ENCODE data around the gene CDC42BPG. TPM values are rescaled to one million over a fixed set of nuclear protein-coding genes. Genes with fewer than 3 reads are reported as not detected.

The CDC42BPG gene
- total RNA-seq, 4 donors from 2014 or later = 0.33 to 0.46 (median 0.39) TPM; not detected in 1

DNA sequence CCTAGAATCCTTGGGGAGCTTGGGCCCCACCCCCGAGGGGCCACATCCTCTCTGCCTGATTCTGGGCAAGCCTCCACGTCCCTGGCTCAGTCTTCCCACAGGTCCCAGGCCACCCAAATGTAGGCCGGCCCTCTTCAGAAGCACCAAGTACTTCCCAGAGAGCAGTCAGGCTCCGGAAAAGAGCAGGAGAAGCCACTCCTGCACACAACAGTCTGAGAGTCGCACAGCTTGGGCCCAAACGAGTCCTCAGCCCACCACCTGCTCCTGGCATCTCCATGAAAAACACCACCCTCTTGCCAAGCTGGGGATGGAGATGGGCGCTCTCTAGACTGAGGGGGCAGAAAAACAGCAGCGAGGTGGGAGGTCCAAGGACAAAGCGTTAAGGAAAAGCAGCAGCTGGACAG is 18.5 kb upstream of the CDC42BPG start:
- intact Hi-C loops (cut with DNase I) = no loop called here
- no peak for TF ChIP-seq EP300 (IDR thresholded peaks at IDR 0.05)
- no peak for TF ChIP-seq POLR2AphosphoS5 (IDR thresholded peaks at IDR 0.05)
- no peak for TF ChIP-seq POLR2A (IDR thresholded peaks at IDR 0.05; ENCODE audit: low read depth)
- Histone ChIP-seq H3K27ac (replicated peaks in 1 of 4) (peak overlapping the region; percentile 93 to 98 (median 94)), H3K9me3 (no peaks in the 10 kb centered on the region), H3K36me3 (peaks cover 17 to 28% (median 25%) of the 10 kb centered on the region in 4 donors), H3K27me3 (no peaks in the 10 kb centered on the region), H3K4me1 (peaks cover 96 to 100% (median 98%) of the 10 kb centered on the region in 4 donors), H3K4me3 (peak overlapping the region; percentile 10 to 45 (median 32))
- no peak for DNase-seq (ENCODE audit: extremely low spot score)
- 28% methylated on average over 7 of the region's 9 CpGs for WGBS

DNA sequence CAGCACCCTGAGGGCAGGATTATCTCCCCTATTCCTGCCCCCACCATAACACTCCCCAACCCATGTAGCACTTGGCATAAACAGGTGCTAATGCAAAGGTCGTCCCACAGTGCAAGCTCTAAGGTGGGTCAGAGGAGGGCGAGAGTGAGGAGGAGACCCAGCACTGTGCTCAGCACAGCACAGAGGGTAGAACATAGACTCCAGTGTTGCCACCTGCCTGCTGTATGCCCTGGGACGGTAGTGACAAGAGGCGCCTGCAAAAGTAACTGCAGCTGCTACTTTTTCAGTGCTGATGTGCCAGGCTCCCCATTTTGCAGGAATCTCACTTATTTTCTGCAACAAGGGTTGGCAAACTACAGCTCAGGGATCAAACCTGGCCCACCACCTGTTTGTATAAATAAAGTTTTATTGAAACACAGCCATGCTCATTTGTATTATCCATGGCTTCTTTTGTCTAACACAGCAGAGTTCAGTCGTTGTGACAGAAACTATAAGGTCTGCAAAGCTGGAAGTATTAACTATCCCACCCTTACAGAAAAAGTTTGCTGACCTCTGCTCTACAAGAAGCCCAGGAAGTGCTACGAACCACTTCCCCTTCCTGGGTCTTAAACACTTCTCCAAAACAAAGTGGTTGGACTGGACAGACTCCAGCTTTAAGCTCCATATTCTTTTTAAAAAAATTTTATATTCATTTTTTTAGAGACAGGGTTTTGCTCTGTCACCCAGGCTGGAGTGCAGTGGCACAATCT is 16.9 kb upstream of the CDC42BPG start:
- Histone ChIP-seq H3K27me3 (no peaks in the 10 kb centered on the region), H3K4me3 (no peak overlapping the region), H3K9me3 (no peaks in the 10 kb centered on the region), H3K4me1 (peaks cover 96 to 100% (median 99%) of the 10 kb centered on the region in 4 donors), H3K36me3 (peaks cover 17 to 33% (median 30%) of the 10 kb centered on the region in 4 donors), H3K27ac (replicated peaks in 1 of 4) (peak overlapping the region; percentile 93 to 98 (median 94))
- TF ChIP-seq POLR2A (IDR thresholded peaks at IDR 0.05; ENCODE audit: low read depth) (no peak), POLR2AphosphoS5 (IDR thresholded peaks at IDR 0.05) (no peak), EP300 (IDR thresholded peaks at IDR 0.05) (no peak)
- TF ChIP-seq, protein P1, sequence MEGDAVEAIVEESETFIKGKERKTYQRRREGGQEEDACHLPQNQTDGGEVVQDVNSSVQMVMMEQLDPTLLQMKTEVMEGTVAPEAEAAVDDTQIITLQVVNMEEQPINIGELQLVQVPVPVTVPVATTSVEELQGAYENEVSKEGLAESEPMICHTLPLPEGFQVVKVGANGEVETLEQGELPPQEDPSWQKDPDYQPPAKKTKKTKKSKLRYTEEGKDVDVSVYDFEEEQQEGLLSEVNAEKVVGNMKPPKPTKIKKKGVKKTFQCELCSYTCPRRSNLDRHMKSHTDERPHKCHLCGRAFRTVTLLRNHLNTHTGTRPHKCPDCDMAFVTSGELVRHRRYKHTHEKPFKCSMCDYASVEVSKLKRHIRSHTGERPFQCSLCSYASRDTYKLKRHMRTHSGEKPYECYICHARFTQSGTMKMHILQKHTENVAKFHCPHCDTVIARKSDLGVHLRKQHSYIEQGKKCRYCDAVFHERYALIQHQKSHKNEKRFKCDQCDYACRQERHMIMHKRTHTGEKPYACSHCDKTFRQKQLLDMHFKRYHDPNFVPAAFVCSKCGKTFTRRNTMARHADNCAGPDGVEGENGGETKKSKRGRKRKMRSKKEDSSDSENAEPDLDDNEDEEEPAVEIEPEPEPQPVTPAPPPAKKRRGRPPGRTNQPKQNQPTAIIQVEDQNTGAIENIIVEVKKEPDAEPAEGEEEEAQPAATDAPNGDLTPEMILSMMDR (IDR thresholded peaks at IDR 0.05) = no peak
- DNase-seq (ENCODE audit: extremely low spot score) = no peak
- intact Hi-C loops (cut with DNase I) = no loop called here
- WGBS = 70% methylated on average over 4 of the region's 6 CpGs

DNA sequence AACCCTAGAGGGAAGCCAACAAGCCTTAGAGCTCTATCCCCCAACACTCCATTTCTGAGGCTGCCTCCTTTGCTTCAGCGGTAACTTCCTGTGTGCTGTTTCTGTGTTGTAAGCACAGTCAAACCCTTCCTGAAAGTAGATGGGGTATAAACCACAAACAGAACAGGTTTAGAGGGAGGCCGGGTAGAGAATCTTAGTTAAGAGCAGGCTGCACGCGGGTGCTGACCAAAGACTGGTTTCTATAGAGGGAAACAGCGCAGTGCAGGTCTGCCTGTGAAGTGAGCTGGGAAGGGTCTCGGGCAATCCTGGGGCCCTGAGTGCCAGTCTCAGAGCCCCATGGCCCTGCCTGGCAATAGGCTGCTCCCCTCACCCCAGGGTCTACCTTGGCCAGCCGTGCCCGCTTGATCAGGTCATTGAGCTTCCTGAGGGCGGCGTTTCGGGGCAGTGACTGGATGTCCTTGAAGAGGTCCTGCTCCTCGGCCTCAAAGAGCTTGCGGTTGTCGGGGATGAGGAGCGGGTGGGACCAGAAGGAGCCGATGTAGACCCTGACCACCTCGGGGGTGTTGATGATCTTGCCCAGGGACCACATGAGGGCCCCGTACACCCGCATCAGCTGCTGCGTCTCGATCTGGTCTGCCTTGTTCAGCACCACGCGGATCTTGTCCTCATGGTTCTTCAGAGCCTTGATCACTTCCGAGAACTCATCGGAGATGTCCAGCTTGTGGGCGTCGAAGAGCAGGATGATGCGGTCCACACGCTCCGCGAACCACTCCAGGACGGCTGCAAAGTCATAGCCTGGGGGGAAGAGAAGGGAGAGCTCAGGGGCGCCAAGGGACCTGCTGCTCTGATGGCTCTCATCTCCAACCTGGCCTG is 15.3 kb upstream of the CDC42BPG start:
- DNase-seq (ENCODE audit: extremely low spot score) = no peak
- TF ChIP-seq EP300 (IDR thresholded peaks at IDR 0.05) (no peak), POLR2A (IDR thresholded peaks at IDR 0.05; ENCODE audit: low read depth) (no peak), POLR2AphosphoS5 (IDR thresholded peaks at IDR 0.05) (no peak)
- TF ChIP-seq, protein P1 (IDR thresholded peaks at IDR 0.05) = no peak
- 91% methylated on average over 30 of the region's 33 CpGs for WGBS
- no peak overlapping the region for H3K4me3 ChIP-seq
- peaks cover 98 to 100% (median 99%) of the 10 kb centered on the region in 4 donors for H3K4me1 ChIP-seq
- no peaks in the 10 kb centered on the region for H3K27me3 ChIP-seq
- peaks cover 17 to 33% (median 30%) of the 10 kb centered on the region in 4 donors for H3K36me3 ChIP-seq
- H3K27ac ChIP-seq (replicated peaks in 1 of 4) = peak overlapping the region; percentile 93 to 98 (median 94)
- H3K9me3 ChIP-seq = no peaks in the 10 kb centered on the region
- intact Hi-C loops (cut with DNase I) = no loop called here

DNA sequence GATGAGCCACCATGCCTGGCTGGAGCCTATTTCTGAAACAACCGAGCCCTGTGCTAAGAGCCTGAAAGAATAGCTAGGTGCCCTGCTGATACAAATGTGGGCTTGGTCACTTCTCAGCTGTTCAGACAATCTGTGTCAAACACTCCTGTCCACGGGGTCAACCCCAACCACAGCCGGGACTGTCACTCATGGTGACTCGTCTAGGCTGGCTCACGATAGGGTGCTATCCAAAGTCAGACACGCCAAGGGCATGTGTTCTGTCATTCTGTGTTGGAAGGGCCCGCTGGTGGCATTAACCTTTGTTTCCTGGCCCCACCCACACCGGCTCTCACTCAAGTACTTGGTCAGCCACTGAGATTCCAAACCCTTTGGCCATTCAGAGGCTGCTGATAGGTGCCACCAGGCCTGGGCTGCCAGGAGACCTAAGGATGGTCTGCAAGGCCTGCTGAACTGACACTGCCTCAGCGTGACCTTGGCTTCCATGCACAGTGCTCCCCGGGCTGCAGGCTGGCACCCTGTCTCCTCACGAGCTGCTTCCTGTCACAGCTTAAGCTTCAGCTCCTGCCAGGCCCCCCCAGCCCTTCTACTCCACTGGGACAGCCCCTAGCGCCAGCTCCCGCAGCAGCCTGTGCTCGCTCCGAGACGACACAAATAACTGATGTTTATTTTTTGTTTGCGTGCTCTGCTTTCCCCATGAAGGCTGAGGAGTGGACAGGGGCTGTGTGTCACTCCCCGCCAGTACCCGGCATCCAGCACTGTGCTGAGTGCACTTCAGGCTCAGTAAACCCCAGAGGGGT is 14.2 kb upstream of the CDC42BPG start:
- Histone ChIP-seq H3K4me1 (peaks cover 98 to 100% (median 99%) of the 10 kb centered on the region in 4 donors), H3K27ac (replicated peaks in 1 of 4) (peak overlapping the region; percentile 93 to 98 (median 94))

More for the DNA sequence above, 14.2 kb upstream of the CDC42BPG start:
- Histone ChIP-seq H3K27me3 (no peaks in the 10 kb centered on the region), H3K4me3 (no peak overlapping the region), H3K9me3 (no peaks in the 10 kb centered on the region), H3K36me3 (peaks cover 26 to 44% (median 41%) of the 10 kb centered on the region in 4 donors)
- intact Hi-C loops (cut with DNase I) = no loop called here
- 71% methylated on average over 15 of the region's 19 CpGs for WGBS
- no peak for TF ChIP-seq POLR2AphosphoS5 (IDR thresholded peaks at IDR 0.05)
- TF ChIP-seq, protein P1 (IDR thresholded peaks at IDR 0.05) = no peak
- TF ChIP-seq POLR2A (IDR thresholded peaks at IDR 0.05; ENCODE audit: low read depth) = no peak
- TF ChIP-seq EP300 (IDR thresholded peaks at IDR 0.05) = no peak
- DNase-seq (ENCODE audit: extremely low spot score) = no peak

All from esophagus muscularis mucosa (tissue), 4 donors.